Kidney epithelial cell (primary cell): ENCODE results near the gene POU2F2. TPM values are rescaled to one million over a fixed set of nuclear protein-coding genes. Genes with fewer than 3 reads are reported as not detected.
"Not testable (repeated sequence)": the region's sequence is repeated elsewhere in the genome, so short reads cannot be mapped to it uniquely, and the experiment has no call there.

ENCODE experiments used
- DNase-seq: peaks from one replicate; pipeline ENCODE4 v3.0.0-alpha.2; 2010; ENCODE audit warnings: low read depth
- H3K27me3 ChIP-seq: 2 replicates; pipeline ENCODE4 v1.6.0; 2011; ENCODE audit warnings: low read length; ENCODE audit not compliant: control insufficient read depth, insufficient read depth
- H3K36me3 ChIP-seq: 2 replicates; pipeline ENCODE4 v1.5.1; 2011; ENCODE audit warnings: low read length; ENCODE audit not compliant: control insufficient read depth, insufficient read depth
- H3K4me3 ChIP-seq: 2 replicates; pipeline ENCODE4 v1.5.1; 2011; ENCODE audit warnings: low read depth, mild to moderate bottlenecking, control low read depth, low read length
- CTCF ChIP-seq: IDR thresholded peaks from 2 replicates; pipeline ENCODE4 v1.5.1; 2011; ENCODE audit warnings: mild to moderate bottlenecking, moderate library complexity, low read length, control low read depth, inconsistent platforms; ENCODE audit not compliant: insufficient read depth, poor library complexity, severe bottlenecking
- total RNA-seq: library from RNA; depleted of rRNA; stranded (reverse); fragments of >200 nt; gene quantifications from 2 replicates; pipeline ENCODE4 v1.2.3, GENCODE V29; 2015

POU2F2 gene
- total RNA-seq, 1 donor from 2014 or later = 2.3 TPM

GRCh38 chr19:42048992-42049391 is 83.3 kb downstream of the POU2F2 start:
- Histone ChIP-seq H3K4me3 (no peak overlapping the region), H3K27me3 (no peaks in the 10 kb centered on the region), H3K36me3 (no peaks in the 10 kb centered on the region)
- TF ChIP-seq CTCF = no peak
- no peak for DNase-seq

DNA sequence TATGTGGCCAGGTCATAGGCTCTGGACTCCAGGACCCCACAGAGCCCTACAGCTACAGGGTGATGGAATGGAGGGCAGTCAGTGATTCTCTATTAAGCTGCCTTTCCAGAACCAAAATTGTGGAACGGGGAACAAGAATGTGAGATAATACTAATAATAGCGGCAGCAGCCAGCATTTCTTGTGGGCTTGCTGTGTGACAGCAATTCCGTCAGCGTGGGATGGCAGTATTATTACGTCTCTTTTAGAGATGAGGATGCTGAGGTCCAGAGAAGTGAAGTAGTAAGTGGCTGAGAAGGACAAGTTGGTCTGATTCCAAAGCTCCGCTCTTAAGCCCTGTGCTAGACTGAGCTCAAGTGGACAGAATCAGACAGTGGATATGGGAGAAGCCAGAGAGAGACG is 86.7 kb downstream of the POU2F2 start:
- Histone ChIP-seq H3K27me3 (no peaks in the 10 kb centered on the region), H3K4me3 (no peak overlapping the region), H3K36me3 (no peaks in the 10 kb centered on the region)
- DNase-seq = no peak
- no peak for TF ChIP-seq CTCF

GRCh38 chr19:42042455-42043170 is 89.6 kb downstream of the POU2F2 start:
- H3K27me3 ChIP-seq = no peaks in the 10 kb centered on the region
- DNase-seq = no peak
- no peak overlapping the region for H3K4me3 ChIP-seq
- H3K36me3 ChIP-seq = no peaks in the 10 kb centered on the region
- no peak for TF ChIP-seq CTCF

GRCh38 chr19:42040491-42040890 is 91.8 kb downstream of the POU2F2 start:
- not testable (repeated sequence) for H3K36me3 ChIP-seq, DNase-seq, H3K4me3 ChIP-seq, H3K27me3 ChIP-seq

GRCh38 chr19:42040031-42040430 is 92.2 kb downstream of the POU2F2 start:
- no peak for TF ChIP-seq CTCF
- Histone ChIP-seq H3K36me3 (no peaks in the 10 kb centered on the region), H3K27me3 (no peaks in the 10 kb centered on the region), H3K4me3 (no peak overlapping the region)
- no peak for DNase-seq

GRCh38 chr19:42038666-42039065 is 93.6 kb downstream of the POU2F2 start:
- no peak for TF ChIP-seq CTCF
- Histone ChIP-seq H3K4me3 (no peak overlapping the region), H3K27me3 (no peaks in the 10 kb centered on the region), H3K36me3 (no peaks in the 10 kb centered on the region)
- DNase-seq = no peak
